Measurements from ENCODE around the gene ERFL.
"Not testable (repeated sequence)": the region's sequence is repeated elsewhere in the genome, so short reads cannot be mapped to it uniquely, and the experiment has no call there.

Gene ERFL

DNA sequence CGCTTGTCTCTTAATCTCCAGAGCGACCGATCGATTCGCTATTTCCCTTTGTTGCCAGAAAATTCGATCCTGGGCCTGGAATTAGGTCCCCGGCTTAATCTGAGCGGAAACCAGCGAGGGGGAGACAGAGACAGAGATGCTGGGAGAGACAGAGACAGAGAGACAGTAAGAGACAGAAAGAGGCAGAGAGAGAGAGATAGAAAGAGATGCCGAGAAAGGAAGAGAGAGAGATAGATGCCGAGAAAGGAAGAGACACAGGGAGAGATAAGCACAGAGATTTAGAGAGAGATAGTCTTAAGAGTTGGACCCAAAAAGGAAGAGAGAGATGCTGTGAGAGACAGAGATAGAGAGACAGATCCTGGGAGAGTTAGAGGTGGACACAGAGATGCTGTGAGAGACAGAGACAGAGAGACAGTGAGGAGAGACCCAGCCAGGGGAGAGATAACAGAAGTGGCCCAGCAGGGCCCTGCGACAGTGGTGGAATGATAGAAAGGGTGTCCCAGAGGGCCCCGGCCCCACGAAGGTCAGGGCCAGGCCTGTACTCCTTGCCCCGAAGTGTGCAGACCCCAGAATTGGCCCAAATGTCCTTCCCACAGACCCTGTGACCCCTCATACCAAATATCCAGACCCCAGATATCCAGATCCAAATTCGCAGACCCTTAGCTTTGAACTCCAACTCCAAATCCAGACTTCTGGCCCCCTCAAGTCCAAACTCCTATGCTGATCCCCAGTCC, 1.3 kb downstream of the ERFL start:
- no peak for DNase-seq (ENCODE audit: low spot score)

DNA sequence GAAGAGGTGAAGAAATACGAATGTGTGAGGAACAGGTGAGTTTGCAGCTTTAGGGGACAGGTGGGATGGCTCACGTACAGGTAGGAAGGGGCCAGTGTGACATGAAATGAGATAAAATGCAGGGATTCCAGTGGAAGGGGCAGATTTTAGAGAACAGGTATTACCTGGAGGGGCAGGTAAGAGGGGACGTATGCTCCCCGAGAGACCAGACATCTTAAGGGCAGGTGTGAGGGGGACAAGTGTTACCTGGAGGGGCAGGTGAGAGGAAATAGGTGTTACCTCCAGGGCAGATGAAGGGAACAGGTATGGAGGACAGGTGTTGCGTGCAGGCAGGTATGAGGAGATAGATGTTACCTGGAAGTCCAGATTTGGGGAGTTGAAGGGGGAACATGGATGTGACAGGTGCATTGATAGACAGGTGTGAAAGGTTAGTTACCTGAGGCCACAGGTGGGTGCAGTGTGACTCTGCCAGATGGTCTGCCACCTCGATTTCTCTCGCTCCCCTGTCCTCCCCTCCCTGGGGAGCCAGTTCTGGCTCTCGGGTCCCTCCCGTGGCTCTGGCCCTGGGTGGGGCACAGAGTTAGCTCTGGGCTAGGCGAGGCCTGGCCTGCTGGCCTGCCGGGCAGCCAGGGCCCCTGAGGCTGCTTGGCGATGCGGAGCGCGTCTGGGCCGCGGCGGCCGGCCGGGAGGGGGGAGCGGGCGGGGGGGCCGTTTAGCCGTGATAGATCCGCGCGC, 2.1 kb downstream of the ERFL start:
- DNase-seq (ENCODE audit: low spot score): no peak

GRCh38 chr19:41925208-41926003, 2.8 kb downstream of the ERFL start:
- no peak for DNase-seq (ENCODE audit: low spot score)

- DNase-seq (ENCODE audit: low spot score): no peak
These were observed 3.8 kb downstream of the ERFL start for GRCh38 chr19:41924151-41925145.

DNA sequence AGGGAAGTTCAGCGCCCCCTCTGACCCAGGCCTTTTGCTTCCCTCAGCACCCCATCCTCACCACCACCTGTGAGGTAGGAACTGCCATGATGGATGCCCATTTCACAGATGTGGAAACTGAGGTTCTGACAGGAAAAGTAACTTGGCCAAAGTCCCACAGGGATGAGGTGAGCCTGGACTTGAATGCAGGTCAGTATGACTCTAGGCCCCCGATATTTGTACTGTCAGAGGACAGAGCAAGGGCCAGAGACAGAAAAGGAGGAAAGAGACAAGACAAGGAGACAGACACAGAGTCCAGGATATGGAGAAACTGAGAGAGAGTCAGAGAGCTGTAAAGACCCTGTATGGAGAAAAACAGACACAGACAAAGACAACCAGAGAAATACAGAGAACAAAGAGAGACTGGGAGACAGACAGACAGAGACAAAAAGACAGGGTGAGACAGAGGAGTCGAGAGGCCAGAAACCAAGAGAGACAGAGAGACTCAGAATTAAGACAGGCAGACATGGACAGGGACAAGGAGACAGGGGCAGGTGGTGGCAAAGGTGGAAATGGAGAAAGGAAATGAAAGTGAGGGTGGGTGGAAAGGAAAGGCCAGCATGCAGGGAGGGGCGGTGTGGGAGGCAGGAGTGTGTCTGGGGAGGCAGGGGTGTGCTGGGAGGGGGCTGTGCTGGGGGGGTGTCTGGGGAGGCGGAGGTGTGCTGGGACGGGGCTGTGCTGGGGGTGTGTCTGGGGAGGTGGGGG, 5.0 kb downstream of the ERFL start:
- no peak for DNase-seq (ENCODE audit: low spot score)

DNA sequence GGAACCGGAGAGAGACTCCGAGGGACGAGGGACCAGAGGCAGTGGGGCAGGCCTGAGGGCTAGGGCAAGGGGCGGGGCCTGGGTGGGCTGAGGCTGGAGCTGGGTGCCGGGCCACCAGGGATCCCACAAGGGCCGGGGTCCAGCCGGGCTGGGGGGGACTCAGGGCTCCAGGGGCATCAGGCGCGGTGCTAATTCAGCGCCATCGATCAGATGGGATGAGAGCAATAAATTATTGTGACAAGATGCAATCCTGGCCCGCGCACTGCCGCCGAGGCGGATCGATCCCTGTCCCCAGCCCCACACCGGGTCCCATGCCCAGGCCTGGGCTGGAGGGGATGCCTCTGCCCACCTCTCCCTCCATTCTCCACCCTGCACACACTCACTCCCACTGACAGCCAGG, 5.7 kb downstream of the ERFL start:
- no peak for DNase-seq (ENCODE audit: low spot score)

GRCh38 chr19:41921577-41922576, 6.4 kb downstream of the ERFL start:
- no peak for DNase-seq (ENCODE audit: low spot score)

DNA sequence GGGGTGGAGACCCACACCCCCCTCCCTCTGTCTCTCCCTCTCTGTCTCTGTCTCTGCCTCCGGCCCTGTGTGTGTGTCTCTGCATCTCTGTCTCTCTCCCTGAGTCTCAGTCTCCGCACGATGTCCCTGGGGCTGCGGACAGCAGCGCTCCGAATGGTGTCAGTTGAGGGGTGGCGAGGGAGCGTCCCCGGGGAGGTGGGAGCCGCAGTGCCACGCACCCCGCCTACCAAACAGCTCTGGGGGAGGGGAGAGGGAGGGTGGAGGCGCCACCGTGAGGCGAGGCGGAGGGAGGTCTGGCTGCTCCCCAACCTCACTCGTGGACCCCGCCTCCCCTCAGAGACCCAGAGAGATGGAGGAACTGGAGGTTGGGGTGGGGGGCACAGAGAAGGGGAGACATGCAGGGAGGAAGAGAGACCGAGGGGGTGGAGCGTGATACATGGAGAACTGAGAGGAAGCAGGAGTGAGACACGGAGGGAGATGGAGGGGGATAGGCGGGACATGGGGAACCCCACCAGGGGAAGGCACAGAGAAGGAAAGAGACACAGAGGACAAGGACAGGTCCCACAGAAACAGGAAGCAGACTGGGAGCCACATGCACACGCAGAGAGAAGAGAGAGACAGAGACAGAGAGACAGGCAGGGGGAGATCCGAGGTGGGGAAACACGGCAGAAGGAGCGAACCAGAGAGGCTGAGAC, 7.2 kb downstream of the ERFL start:
- DNase-seq (ENCODE audit: low spot score): no peak

DNA sequence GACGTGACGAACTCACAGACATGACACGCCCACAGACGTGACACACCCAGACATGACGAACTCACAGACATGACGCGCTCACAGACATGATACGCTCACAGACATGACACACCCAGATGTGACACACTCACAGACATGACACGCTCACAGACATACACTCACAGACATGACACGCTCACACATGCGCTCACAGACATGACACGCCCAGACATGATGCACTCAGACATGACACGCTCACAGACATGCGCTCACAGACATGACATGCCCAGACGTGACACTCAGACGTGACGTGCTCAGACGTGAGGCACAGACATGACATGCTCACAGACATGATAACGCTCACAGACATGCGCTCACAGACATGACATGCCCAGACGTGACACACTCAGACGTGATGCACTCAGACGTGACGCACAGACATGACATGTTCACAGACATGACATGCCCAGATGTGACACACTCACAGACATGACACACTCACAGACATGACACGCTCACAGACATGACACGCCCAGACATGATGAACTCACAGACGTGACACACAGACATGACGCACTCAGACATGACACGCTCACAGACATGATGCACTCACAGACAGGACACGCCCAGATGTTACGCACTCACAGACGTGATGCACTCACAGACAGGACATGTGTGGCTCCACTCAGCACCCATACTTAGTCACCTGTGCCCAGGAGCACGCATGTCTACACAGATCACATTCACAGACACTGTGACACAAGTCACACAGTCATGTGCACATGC, 8.1 kb downstream of the ERFL start:
- no peak for DNase-seq (ENCODE audit: low spot score)

GRCh38 chr19:41918653-41919244, 9.5 kb downstream of the ERFL start:
- DNase-seq (ENCODE audit: low spot score): no peak

DNA sequence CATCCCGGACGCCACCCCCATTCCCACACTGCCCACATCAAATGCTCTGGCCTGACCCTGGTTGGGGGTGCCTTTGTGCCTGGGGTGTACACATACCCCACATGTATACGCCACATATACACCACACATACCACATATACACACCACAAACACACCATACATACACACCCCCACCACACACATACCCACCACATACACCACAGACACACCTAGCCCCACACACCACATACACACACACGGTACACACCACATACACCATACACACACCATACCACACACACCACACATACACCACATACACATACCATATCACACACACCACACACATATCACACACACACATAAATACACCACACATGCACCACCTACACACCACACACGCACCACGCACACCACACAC, 10.2 kb downstream of the ERFL start:
- DNase-seq (ENCODE audit: low spot score): no peak

DNA sequence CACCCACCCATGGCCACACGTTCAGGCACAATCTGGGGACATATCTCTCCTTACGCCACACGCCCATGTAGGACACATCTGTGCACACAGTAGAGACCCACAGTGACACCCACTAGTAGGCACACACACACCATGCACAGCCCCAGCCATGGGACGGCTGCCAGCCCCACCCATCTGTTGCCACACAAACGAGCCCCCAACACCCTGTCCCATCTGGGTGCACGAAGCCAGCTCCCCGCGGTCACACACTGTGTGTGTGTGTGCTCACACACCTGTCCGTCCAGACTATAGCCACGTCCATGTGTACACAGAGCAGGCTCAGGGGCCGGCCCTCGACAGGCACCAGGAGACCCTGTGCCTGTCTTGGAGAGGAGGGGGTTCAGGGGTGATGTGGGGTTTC, 10.6 kb downstream of the ERFL start:
- no peak for DNase-seq (ENCODE audit: low spot score)

- DNase-seq (ENCODE audit: low spot score): no peak
These were observed 12.4 kb downstream of the ERFL start for GRCh38 chr19:41915776-41916414.

- DNase-seq (ENCODE audit: low spot score): no peak
These were observed 13.1 kb downstream of the ERFL start for GRCh38 chr19:41915021-41915775.

DNA sequence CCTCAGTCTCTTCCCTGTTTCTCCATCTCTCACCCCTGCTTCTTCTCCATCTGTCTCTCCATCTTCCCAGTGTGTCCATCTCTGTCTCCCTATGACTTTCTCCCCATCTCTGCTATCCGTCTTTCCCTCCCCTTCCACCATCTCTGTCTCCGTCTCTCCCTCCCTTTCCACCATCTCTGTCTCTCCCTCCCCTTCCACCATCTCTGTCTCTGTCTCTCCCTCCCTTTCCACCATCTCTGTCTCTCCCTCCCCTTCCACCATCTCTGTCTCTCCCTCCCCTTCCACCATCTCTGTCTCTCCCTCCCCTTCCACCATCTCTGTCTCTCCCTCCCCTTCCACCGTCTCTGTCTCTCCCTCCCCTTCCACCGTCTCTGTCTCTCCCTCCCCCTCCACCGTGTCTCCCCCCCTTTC, 13.8 kb downstream of the ERFL start:
- DNase-seq (ENCODE audit: low spot score): not testable (repeated sequence)

Measured in D341Med (cell line).